HG03432 (cell line): ENCODE results near the gene VDAC2.

ENCODE experiments used
- ATAC-seq: cut with Tn5 transposase; IDR thresholded peaks from one replicate; pipeline ENCODE4 v1.9.1; 2021; ENCODE audit warnings: mild to moderate bottlenecking, moderate library complexity; ENCODE audit not compliant: unreplicated experiment

The VDAC2 gene

DNA sequence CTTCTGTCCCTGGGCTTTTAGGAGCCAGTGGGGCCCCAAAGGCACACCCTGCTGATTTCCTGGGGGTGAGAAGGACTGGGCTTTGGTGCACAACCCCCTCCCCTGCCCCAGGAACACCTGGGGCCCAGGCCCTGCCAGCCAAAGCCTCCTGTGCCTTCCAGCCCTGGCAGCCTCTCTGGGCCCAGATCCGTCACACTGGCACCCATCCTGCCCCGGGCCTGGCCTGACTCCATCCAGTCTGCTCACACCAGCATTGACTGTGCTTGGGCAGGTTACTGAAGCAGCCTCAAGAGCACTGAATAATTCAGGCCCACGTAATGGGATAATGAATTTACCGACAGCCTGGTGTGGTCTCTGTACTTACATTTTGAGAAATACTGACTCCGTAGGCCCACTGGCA lies 37.2 kb downstream of the VDAC2 start:
- no peak for ATAC-seq

GRCh38 chr10:75250934-75251333 lies 40.3 kb downstream of the VDAC2 start:
- ATAC-seq, result no peak

DNA sequence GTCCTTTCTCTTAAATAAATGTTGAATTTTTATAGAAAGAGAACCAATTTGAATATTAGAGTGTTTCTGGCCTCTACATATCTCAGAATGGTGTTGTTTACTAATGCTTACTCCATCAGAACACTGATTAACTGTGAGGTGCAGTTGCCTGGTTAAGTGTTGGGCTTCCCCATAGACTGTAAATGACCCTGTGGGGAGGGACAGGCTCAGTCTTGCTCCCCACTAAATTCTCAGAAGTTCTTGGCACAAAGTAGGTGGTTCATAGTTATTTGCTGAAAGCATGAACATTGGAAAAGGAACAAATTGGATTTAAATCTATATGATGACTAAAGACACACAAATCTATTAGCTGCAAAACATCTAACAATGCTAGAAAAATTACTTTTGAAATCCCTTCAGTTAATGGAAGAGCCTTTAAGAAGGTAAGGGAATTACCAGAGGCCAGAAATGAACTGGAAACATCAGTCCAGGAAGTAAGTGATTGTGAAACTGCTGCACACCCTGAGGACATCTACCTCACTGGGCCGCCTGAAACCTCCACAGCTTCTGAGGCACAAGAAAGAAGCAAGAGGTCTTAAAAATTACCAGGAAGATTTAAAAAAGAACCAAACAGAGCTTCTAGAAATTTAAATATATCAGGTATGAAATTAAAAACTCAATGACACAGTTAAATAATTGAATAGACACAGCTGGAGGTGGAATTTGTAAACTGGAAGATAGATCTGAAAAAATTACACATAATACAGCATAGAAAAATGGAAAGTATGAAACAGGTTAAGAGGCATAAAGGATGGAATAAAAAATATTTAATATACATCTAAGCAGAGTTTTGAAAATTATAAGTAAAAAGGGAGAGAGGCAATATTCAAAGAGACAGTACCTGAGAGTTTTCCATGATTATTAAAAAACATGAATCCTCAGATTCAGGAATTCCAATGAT lies 43.0 kb downstream of the VDAC2 start:
- no peak for ATAC-seq

GRCh38 chr10:75254739-75255138 lies 44.1 kb downstream of the VDAC2 start:
- ATAC-seq, result no peak

GRCh38 chr10:75260990-75261389 lies 50.4 kb downstream of the VDAC2 start:
- ATAC-seq, result no peak

DNA sequence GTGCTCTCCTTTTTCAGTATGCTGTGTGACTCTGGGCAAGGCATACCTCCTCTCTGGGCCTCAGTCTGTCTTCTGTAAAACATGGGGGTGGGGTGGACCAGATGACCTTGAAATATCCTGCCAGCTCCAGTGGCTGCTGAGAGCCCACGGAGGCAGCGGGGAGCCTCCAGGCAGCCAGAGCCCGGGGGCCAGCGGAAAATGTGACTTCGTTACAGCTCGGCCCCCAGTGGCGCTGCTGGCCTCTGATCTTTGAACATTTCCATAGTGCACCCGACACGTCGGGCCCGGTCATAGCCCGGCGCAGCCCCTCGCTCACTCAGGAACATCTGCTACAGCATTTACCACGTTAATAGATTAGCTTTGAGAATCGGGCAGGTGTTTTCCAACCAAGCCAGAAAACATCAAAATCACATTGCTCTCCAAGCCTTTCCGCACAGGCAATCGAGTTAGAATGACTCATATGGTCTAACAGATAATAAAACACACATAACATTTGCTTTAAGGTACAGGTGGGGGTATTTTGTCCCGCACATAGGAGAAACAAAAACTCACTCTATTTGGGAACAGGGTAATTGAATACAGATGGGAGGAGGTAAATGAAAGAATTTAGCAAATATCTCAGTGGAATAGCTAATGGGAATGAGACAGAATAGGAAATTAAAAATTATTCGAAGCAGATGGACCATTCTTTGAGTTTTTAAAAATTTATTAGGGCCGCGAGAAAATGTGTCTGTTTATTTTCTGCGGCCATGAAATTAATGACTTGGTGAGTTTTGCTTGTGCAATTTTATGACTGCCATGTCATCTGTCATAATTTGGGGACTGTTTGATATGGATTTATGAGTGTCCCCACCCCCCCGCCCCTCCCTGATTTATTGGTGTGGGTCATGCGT lies 51.5 kb downstream of the VDAC2 start:
- ATAC-seq, result no peak

- no peak for ATAC-seq
Measured at GRCh38 chr10:75263806-75264205, 53.2 kb downstream of the VDAC2 start.

GRCh38 chr10:75265856-75266255 lies 55.3 kb downstream of the VDAC2 start:
- no peak for ATAC-seq

- ATAC-seq, result no peak
Measured at GRCh38 chr10:75266945-75267344, 56.3 kb downstream of the VDAC2 start.

DNA sequence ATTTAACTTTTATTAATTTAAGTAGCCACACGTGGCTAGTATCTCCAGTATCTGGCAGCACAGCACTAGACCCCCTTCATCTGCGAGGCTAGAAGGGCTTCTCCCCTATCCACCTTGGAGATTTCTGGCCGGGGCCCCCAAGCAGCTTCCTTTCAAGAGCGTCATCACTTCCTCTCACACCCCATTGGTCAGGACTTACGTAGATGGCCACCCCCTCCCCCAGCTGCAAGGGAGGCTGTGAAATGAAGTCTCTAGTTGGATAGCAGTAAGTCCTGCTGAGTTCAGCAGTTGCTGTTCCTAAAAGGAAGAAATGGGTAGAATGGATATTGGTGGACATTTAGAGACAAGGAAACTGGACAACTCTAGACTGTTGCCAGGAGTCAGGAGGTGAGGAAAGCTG lies 59.0 kb downstream of the VDAC2 start:
- no peak for ATAC-seq

DNA sequence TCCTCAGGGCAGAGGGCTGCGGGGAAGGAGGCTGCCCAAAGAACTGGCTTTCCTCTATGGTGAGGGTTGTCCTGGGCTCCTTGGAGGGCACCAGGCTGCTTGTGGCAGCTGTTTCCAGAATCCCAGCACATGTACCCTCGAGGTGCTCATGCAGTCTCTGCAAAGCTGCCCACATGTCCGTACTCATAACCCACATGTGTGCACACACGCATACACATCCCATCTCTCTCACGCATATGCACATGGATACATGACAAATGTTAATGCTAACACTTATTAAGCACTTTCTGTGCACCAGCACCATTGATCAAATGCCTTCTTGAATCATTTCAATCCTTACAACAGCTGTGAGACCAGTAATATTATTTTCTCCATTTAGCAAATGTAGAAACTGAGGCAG lies 61.5 kb downstream of the VDAC2 start:
- no peak for ATAC-seq

DNA sequence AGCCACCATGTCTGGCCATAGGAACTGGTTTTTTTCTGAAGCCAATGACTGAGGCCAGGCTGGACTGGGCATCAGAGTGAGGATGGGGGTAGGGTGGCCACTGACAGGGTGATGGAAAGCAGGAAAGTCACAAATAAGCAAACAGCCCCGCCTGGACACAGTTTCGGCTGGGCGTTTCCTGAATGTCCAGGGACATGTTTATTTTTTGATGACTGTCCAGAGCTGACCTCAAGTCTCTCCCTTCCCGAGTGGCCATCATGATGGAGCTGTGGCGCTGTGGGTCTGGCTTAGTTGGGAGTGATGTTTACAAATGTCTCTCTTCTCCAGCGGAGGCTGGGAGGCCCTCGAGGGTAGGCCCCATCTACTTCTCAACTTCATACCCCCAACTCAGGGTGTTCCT lies 62.3 kb downstream of the VDAC2 start:
- no peak for ATAC-seq

- no peak for ATAC-seq
Measured at GRCh38 chr10:75276069-75276872, 65.7 kb downstream of the VDAC2 start.

DNA sequence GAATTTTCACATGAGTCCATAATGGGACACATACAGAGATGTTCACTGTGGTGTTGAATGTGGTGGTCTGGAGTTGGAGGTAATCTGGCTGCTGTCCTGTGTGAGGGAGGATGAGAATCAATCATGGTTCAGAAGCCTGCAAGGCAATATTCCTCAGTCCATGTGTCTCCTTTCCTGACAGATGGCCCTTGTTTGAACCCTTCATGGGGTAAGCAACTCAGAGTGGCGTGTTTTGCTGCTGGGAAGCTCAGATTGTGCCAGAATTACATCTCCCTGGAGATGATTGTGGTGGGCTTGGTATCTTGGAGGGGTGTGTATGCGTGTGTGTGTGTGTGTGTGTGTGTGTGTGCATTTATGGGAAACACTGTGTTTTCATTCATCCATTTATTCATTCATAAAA lies 69.6 kb downstream of the VDAC2 start:
- no peak for ATAC-seq
